ENCODE measurements around the gene RELN. TPM values are rescaled to one million over a fixed set of nuclear protein-coding genes. Genes with fewer than 3 reads are reported as not detected.

Gene RELN
- total and polyA plus RNA-seq, 9 donors = 0.68 to 8.7 (median 2.7) TPM

- intact Hi-C loops (cut with DNase I) = no loop called here
- Histone ChIP-seq H3K4me1 (ENCODE audit: insufficient read depth) (no peaks in the 10 kb centered on the region), H3K27ac (no peak overlapping the region), H3K27me3 (no peaks in the 10 kb centered on the region), H3K9me3 (no peaks in the 10 kb centered on the region), H3K36me3 (no peaks in the 10 kb centered on the region), H3K4me3 (no peak overlapping the region)
- DNase-seq = no peak
- TF ChIP-seq CTCF (IDR thresholded peaks at IDR 0.05) (no peak), POLR2A (IDR thresholded peaks at IDR 0.05) (no peak), EP300 (IDR thresholded peaks at IDR 0.05) (no peak)
- WGBS, 3 donors = 77 to 81% (median 80%) methylated on average over 4 of the region's 4 CpGs
Measured at GRCh38 chr7:103711413-103711812, 278.0 kb downstream of the RELN start.

GRCh38 chr7:103710247-103710646 lies 279.2 kb downstream of the RELN start:
- DNase-seq = no peak
- Histone ChIP-seq H3K36me3 (no peaks in the 10 kb centered on the region), H3K4me3 (no peak overlapping the region), H3K27me3 (no peaks in the 10 kb centered on the region), H3K4me1 (ENCODE audit: insufficient read depth) (no peaks in the 10 kb centered on the region), H3K9me3 (no peaks in the 10 kb centered on the region), H3K27ac (no peak overlapping the region)
- intact Hi-C loops (cut with DNase I) = no loop called here
- no peak for TF ChIP-seq POLR2A (IDR thresholded peaks at IDR 0.05)
- no peak for TF ChIP-seq CTCF (IDR thresholded peaks at IDR 0.05)
- no peak for TF ChIP-seq EP300 (IDR thresholded peaks at IDR 0.05)
- 49 to 67% (median 49%) methylated on average over 2 of the region's 2 CpGs for WGBS, 3 donors

- WGBS, 3 donors = 45 to 66% (median 53%) methylated on average over 1 of the region's 1 CpG
- intact Hi-C loops (cut with DNase I) = no loop called here
- Histone ChIP-seq H3K27ac (no peak overlapping the region), H3K27me3 (no peaks in the 10 kb centered on the region), H3K4me1 (ENCODE audit: insufficient read depth) (no peaks in the 10 kb centered on the region), H3K4me3 (no peak overlapping the region), H3K36me3 (no peaks in the 10 kb centered on the region), H3K9me3 (no peaks in the 10 kb centered on the region)
- TF ChIP-seq CTCF (IDR thresholded peaks at IDR 0.05) (no peak), POLR2A (IDR thresholded peaks at IDR 0.05) (no peak), EP300 (IDR thresholded peaks at IDR 0.05) (no peak)
- DNase-seq = no peak
Measured at GRCh38 chr7:103706805-103707204, 282.7 kb downstream of the RELN start.

- TF ChIP-seq EP300 (IDR thresholded peaks at IDR 0.05) (no peak), CTCF (IDR thresholded peaks at IDR 0.05) (no peak), POLR2A (IDR thresholded peaks at IDR 0.05) (no peak)
- Histone ChIP-seq H3K27ac (no peak overlapping the region), H3K4me1 (ENCODE audit: insufficient read depth) (no peaks in the 10 kb centered on the region), H3K9me3 (no peaks in the 10 kb centered on the region), H3K36me3 (no peaks in the 10 kb centered on the region), H3K4me3 (no peak overlapping the region), H3K27me3 (no peaks in the 10 kb centered on the region)
- intact Hi-C loops (cut with DNase I) = no loop called here
- DNase-seq = no peak
- 74 to 77% (median 74%) methylated on average over 3 of the region's 3 CpGs for WGBS, 3 donors
Measured at GRCh38 chr7:103705542-103705941, 283.9 kb downstream of the RELN start.

GRCh38 chr7:103704701-103705100 lies 284.8 kb downstream of the RELN start:
- intact Hi-C loops (cut with DNase I) = no loop called here
- H3K4me3 ChIP-seq = no peak overlapping the region
- 63 to 73% (median 67%) methylated on average over 1 of the region's 1 CpG for WGBS, 3 donors
- no peaks in the 10 kb centered on the region for H3K36me3 ChIP-seq
- H3K9me3 ChIP-seq = no peaks in the 10 kb centered on the region
- no peak for TF ChIP-seq POLR2A (IDR thresholded peaks at IDR 0.05)
- TF ChIP-seq EP300 (IDR thresholded peaks at IDR 0.05) = no peak
- no peaks in the 10 kb centered on the region for H3K27me3 ChIP-seq
- H3K27ac ChIP-seq = no peak overlapping the region
- no peak for DNase-seq
- H3K4me1 ChIP-seq (ENCODE audit: insufficient read depth) = no peaks in the 10 kb centered on the region
